Measurements from ENCODE around the gene ALK.

GRCh38 chr2:29847886-29848285 is 73.5 kb downstream of the ALK start:
- TF ChIP-seq CTCF (conservative IDR thresholded peaks at IDR 0.05 in 1 of 2, IDR thresholded peaks at IDR 0.05 in 1 of 2; ENCODE audit: low read depth in 1 of 2, low read length in 2 of 2), result no peak
- no peak for TF ChIP-seq EZH2 (IDR thresholded peaks at IDR 0.05; ENCODE audit: low read length, missing control alignments)
